ENCODE data around the gene FIZ1.

FIZ1 gene

GRCh38 chr19:55563261-55563690, 36.0 kb downstream of the FIZ1 start (continued):
- TF ChIP-seq ZNF626 (tag by site-specific recombination; IDR thresholded peaks at IDR 0.05) (no peak), ZNF530 (tag by site-specific recombination; IDR thresholded peaks at IDR 0.05; ENCODE audit: low read depth) (no peak), ZFP69B (tag by site-specific recombination; IDR thresholded peaks at IDR 0.05) (no peak), ZNF473 (tag by site-specific recombination; IDR thresholded peaks at IDR 0.05) (no peak), REST (tag by site-specific recombination; IDR thresholded peaks at IDR 0.05) (no peak), PATZ1 (tag by site-specific recombination; IDR thresholded peaks at IDR 0.05) (peak; percentile 36; the same call in 1 of the 2 replicates), ZNF211 (tag by site-specific recombination; IDR thresholded peaks at IDR 0.05; ENCODE audit: low read depth) (no peak), ZNF596 (tag by site-specific recombination; IDR thresholded peaks at IDR 0.05) (peak; percentile 36; the same call in 1 of the 2 replicates), EGR2 (tag by site-specific recombination; IDR thresholded peaks at IDR 0.05; ENCODE audit: low read depth) (peak; percentile 35; the same call in 1 of the 2 replicates), ZNF112 (tag by site-specific recombination; IDR thresholded peaks at IDR 0.05) (no peak), SCRT1 (tag by site-specific recombination; IDR thresholded peaks at IDR 0.05; ENCODE audit: borderline replicate concordance) (no peak), ZNF114 (tag by site-specific recombination; IDR thresholded peaks at IDR 0.05) (no peak), ZFP3 (tag by site-specific recombination; IDR thresholded peaks at IDR 0.05; ENCODE audit: low read depth) (no peak), ZBTB17 (tag by site-specific recombination; IDR thresholded peaks at IDR 0.05) (peak; percentile 16; the same call in 1 of the 2 replicates), ZNF658 (tag by site-specific recombination; IDR thresholded peaks at IDR 0.05) (no peak), ZNF23 (tag by site-specific recombination; IDR thresholded peaks at IDR 0.05; ENCODE audit: borderline replicate concordance) (no peak), ZNF777 (tag by site-specific recombination; IDR thresholded peaks at IDR 0.05; ENCODE audit: borderline replicate concordance) (no peak), TRIM28 (IDR thresholded peaks at IDR 0.05; ENCODE audit: borderline replicate concordance, low read length) (no peak), FEZF1 (tag by site-specific recombination; IDR thresholded peaks at IDR 0.05) (no peak), ZNF202 (tag by site-specific recombination; IDR thresholded peaks at IDR 0.05; ENCODE audit: borderline replicate concordance) (no peak), ZNF138 (tag by site-specific recombination; IDR thresholded peaks at IDR 0.05; ENCODE audit: borderline replicate concordance) (no peak)

- Histone ChIP-seq H3K27ac (ENCODE audit: extremely low read depth, low read depth, low read length) (no peak overlapping the region), H3K4me3 (ENCODE audit: low read depth, low read length) (no peak overlapping the region), H3K4me1 (ENCODE audit: control insufficient read depth, insufficient read depth, low read length) (no peaks in the 10 kb centered on the region), H3K36me3 (ENCODE audit: control insufficient read depth in 2 of 2, insufficient read depth in 1 of 2, low read length in 2 of 2) (no peaks in the 10 kb centered on the region), H3K9me3 (ENCODE audit: control insufficient read depth, insufficient read depth, low read depth, low read length) (no peaks in the 10 kb centered on the region)
- ChIA-PET CTCF (interaction anchor here (0.6 to 1.4 kb wide), 5 partner anchors 10 to 92 kb away, joined by 3 to 5 read pairs (median 4); no protein-coding TSS in a partner anchor), POLR2A (no interaction called here)
- TF ChIP-seq INSM2 (tag by site-specific recombination; IDR thresholded peaks at IDR 0.05), result no peak
- no peak for TF ChIP-seq ZNF449 (tag by site-specific recombination; IDR thresholded peaks at IDR 0.05)
- TF ChIP-seq ZNF777 (tag by site-specific recombination; IDR thresholded peaks at IDR 0.05; ENCODE audit: borderline replicate concordance), result no peak
- TF ChIP-seq SETDB1 (IDR thresholded peaks at IDR 0.05; ENCODE audit: insufficient read length, low read length), result no peak
- TF ChIP-seq ZXDB (tag by site-specific recombination; IDR thresholded peaks at IDR 0.05), result no peak
- TF ChIP-seq ZNF133 (tag by site-specific recombination; IDR thresholded peaks at IDR 0.05), result no peak
- TF ChIP-seq PBX3 (CRISPR knock-in tag; IDR thresholded peaks at IDR 0.05), result no peak
- TF ChIP-seq KLF17 (tag by site-specific recombination; IDR thresholded peaks at IDR 0.05), result no peak
Measured at GRCh38 chr19:55559684-55560083, 39.6 kb downstream of the FIZ1 start.

Measured in HEK293 (cell line).